ENCODE data around the gene LRCH4. TPM values are rescaled to one million over a fixed set of nuclear protein-coding genes. Genes with fewer than 3 reads are reported as not detected.

LRCH4 gene
- total RNA-seq, 6 donors from 2014 or later: 88.5 to 493 (median 121) TPM

- DNase-seq: no peak
- TF ChIP-seq EP300 (IDR thresholded peaks at IDR 0.05): no peak
- TF ChIP-seq POLR2AphosphoS5 (IDR thresholded peaks at IDR 0.05): no peak
- TF ChIP-seq POLR2A (IDR thresholded peaks at IDR 0.05): no peak
- no peak for TF ChIP-seq CTCF (IDR thresholded peaks at IDR 0.05)
- WGBS, 2 donors: 82 to 86% methylated on average over 11 to 13 of the region's 13 CpGs
- Histone ChIP-seq H3K4me1 (peaks cover 8 to 17% (median 10%) of the 10 kb centered on the region in 4 donors), H3K9me3 (no peaks in the 10 kb centered on the region), H3K36me3 (peaks cover 0 to 6% (median 3%) of the 10 kb centered on the region in 4 donors), H3K4me3 (peak overlapping the region in 3 of 4 donors; percentile 70 to 82 (median 81)), H3K27ac (no peak overlapping the region), H3K27me3 (no peaks in the 10 kb centered on the region)
- ATAC-seq (ENCODE audit: low FRiP score in 2 of 2): no peak
Measured at GRCh38 chr7:100613412-100614175, 27.7 kb upstream of the LRCH4 start.

- no peaks in the 10 kb centered on the region for H3K27me3 ChIP-seq
- H3K9me3 ChIP-seq: no peaks in the 10 kb centered on the region
- TF ChIP-seq CTCF (IDR thresholded peaks at IDR 0.05) (no peak), POLR2AphosphoS5 (IDR thresholded peaks at IDR 0.05) (no peak), EP300 (IDR thresholded peaks at IDR 0.05) (no peak), POLR2A (IDR thresholded peaks at IDR 0.05) (no peak)
- peak overlapping the region; percentile 37 to 82 (median 76) for H3K4me3 ChIP-seq
- DNase-seq: no peak
- H3K27ac ChIP-seq: peak overlapping the region; percentile 80 to 94 (median 90)
- H3K4me1 ChIP-seq: peaks cover 8 to 17% (median 10%) of the 10 kb centered on the region in 4 donors
- peak; percentile 1 to 2 for ATAC-seq (ENCODE audit: low FRiP score in 2 of 2)
- H3K36me3 ChIP-seq: peaks cover 0 to 6% (median 3%) of the 10 kb centered on the region in 4 donors
- WGBS, 2 donors: 8 to 11% methylated on average over 3 to 17 of the region's 29 CpGs
Measured at GRCh38 chr7:100612730-100613390, 26.9 kb upstream of the LRCH4 start.

- ATAC-seq (ENCODE audit: low FRiP score in 2 of 2) (peak; percentile 98), DNase-seq (peak; percentile 99 to 100)
- no peaks in the 10 kb centered on the region for H3K27me3 ChIP-seq
- TF ChIP-seq EP300 (IDR thresholded peaks at IDR 0.05) (no peak), POLR2AphosphoS5 (IDR thresholded peaks at IDR 0.05) (peak; percentile 85 to 86), POLR2A (IDR thresholded peaks at IDR 0.05) (peak; percentile 48 to 93 (median 88)), CTCF (IDR thresholded peaks at IDR 0.05) (peak in 3 of 6 experiments; percentile 28 to 46 (median 29))
- no peaks in the 10 kb centered on the region for H3K9me3 ChIP-seq
- peak within 1 kb of the TSS; percentile 37 to 82 (median 76) for H3K4me3 ChIP-seq
- peak within 1 kb of the TSS; percentile 80 to 94 (median 90) for H3K27ac ChIP-seq
- WGBS, 2 donors: 0 to 1% methylated on average over 24 to 59 of the region's 61 CpGs
- H3K36me3 ChIP-seq: peaks cover 0 to 6% (median 3%) of the 10 kb centered on the region in 4 donors
- H3K4me1 ChIP-seq: peaks cover 8 to 17% (median 10%) of the 10 kb centered on the region in 4 donors
Measured at GRCh38 chr7:100611983-100612729, 26.2 kb upstream of the LRCH4 start, which contains the start of gene MOSPD3. Gene MOSPD3, plus strand, starts transcription at chr7:100612540. Its CDS starts 252 bp downstream, at chr7:100612792.

GRCh38 chr7:100609958-100610357 is 24.0 kb upstream of the LRCH4 start:
- H3K9me3 ChIP-seq: no peaks in the 10 kb centered on the region
- 83 to 91% methylated on average over 5 of the region's 5 CpGs for WGBS, 2 donors
- ATAC-seq (ENCODE audit: low FRiP score in 2 of 2): no peak
- H3K27me3 ChIP-seq: no peaks in the 10 kb centered on the region
- DNase-seq: no peak
- TF ChIP-seq EP300 (IDR thresholded peaks at IDR 0.05) (no peak), CTCF (IDR thresholded peaks at IDR 0.05) (no peak), POLR2A (IDR thresholded peaks at IDR 0.05) (no peak)
- H3K27ac ChIP-seq: no peak overlapping the region
- H3K4me3 ChIP-seq: no peak overlapping the region
- H3K36me3 ChIP-seq: peaks cover 0 to 3% (median under 1%) of the 10 kb centered on the region in 4 donors
- H3K4me1 ChIP-seq: peaks cover 16 to 28% (median 18%) of the 10 kb centered on the region in 4 donors

Measured in upper lobe of left lung (tissue), 6 donors.